Superior temporal gyrus (tissue), 1 donor: Measurements from ENCODE around the gene EBNA1BP2.
"Not testable (repeated sequence)": the region's sequence is repeated elsewhere in the genome, so short reads cannot be mapped to it uniquely, and the experiment has no call there.

Source experiments
- DNase-seq: peaks from one replicate; pipeline ENCODE4 v3.0.0-alpha.2; 2016; ENCODE audit errors: extremely low spot score

EBNA1BP2 gene

DNA sequence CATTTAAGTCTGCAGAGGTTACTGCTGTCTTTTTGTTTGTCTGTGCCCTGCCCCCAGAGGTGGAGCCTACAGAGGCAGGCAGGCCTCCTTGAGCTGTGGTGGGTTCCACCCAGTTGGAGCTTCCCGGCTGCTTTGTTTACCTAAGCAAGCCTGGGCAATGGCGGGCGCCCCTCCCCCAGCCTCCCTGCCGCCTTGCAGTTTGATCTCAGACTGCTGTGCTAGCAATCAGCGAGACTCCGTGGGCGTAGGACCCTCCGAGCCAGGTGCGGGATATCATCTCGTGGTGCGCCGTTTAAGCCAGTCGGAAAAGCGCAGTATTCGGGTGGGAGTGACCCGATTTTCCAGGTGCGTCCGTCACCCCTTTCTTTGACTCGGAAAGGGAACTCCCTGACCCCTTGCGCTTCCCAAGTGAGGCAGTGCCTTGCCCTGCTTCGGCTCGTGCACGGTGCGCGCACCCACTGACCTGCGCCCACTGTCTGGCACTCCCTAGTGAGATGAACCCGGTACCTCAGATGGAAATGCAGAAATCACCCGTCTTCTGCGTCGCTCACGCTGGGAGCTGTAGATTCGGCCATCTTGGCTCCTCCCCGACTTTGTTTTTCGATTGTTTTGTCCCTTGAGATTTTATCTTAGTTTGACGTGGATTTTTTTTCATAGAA lies 52.0 kb downstream of the EBNA1BP2 start:
- DNase-seq, result not testable (repeated sequence)
